Left ventricle myocardium inferior (tissue), 1 donor: Measurements from ENCODE around the gene CERS6. TPM values are rescaled to one million over a fixed set of nuclear protein-coding genes. Genes with fewer than 3 reads are reported as not detected.

ENCODE experiments used
- DNase-seq: peaks from one replicate; pipeline ENCODE4 v3.0.0-alpha.2; 2020
- H3K27ac ChIP-seq: fragments of 200-600 bp; replicated peaks from 2 replicates; pipeline ENCODE4 v1.8.0; 2021
- H3K27me3 ChIP-seq: fragments of 200-600 bp; 2 replicates; pipeline ENCODE4 v1.8.0; 2021; ENCODE audit warnings: low read depth
- H3K36me3 ChIP-seq: fragments of 200-600 bp; 2 replicates; pipeline ENCODE4 v1.8.0; 2021
- H3K4me1 ChIP-seq: fragments of 200-600 bp; 2 replicates; pipeline ENCODE4 v1.8.0; 2021
- H3K4me3 ChIP-seq: fragments of 200-600 bp; 2 replicates; pipeline ENCODE4 v1.8.0; 2021; ENCODE audit warnings: mild to moderate bottlenecking, moderate library complexity
- H3K9me3 ChIP-seq: fragments of 200-600 bp; replicated peaks from 2 replicates; pipeline ENCODE4 v1.8.0; 2021
- CTCF ChIP-seq: fragments of 200-600 bp; IDR thresholded peaks from 2 replicates; pipeline ENCODE4 v1.8.0; 2021; ENCODE audit warnings: antibody characterized with exemption, mild to moderate bottlenecking, borderline replicate concordance
- intact Hi-C: fragments of 100-400 bp; cut with micrococcal nuclease; formaldehyde crosslinking; loops from one replicate; pipeline ENCODE4 v1.11.0; 2022
- total RNA-seq: library from RNA; stranded (reverse); fragmentation: NEBNext Ultra II Directional; extraction: Animal tissue kit (Norgen Biotek cat#: 25700); gene quantifications from one replicate; pipeline ENCODE4 v1.2.1, GENCODE V29; 2021
- donor health status: DM: no; HTN: yes; CAD: no; lungs with severe emphysema.

CERS6 gene
- total RNA-seq, 1 donor from 2014 or later, result 68.9 TPM

- DNase-seq, result no peak
- no peak for TF ChIP-seq CTCF
- H3K27me3 ChIP-seq, result no peaks in the 10 kb centered on the region
These were observed 24.3 kb downstream of the CERS6 start for GRCh38 chr2:168480356-168480755.

GRCh38 chr2:168480825-168481585, 24.9 kb downstream of the CERS6 start:
- H3K4me1 ChIP-seq, result peaks cover 63% of the 10 kb centered on the region
- no peak overlapping the region for H3K4me3 ChIP-seq
- no peaks in the 10 kb centered on the region for H3K27me3 ChIP-seq
- no peaks in the 10 kb centered on the region for H3K36me3 ChIP-seq
- no peaks in the 10 kb centered on the region for H3K9me3 ChIP-seq
- H3K27ac ChIP-seq, result peak overlapping the region; percentile 75
- intact Hi-C loops, result no loop called here
- no peak for DNase-seq
- TF ChIP-seq CTCF, result no peak

More at GRCh38 chr2:168480356-168480755, 24.3 kb downstream of the CERS6 start:
- Histone ChIP-seq H3K4me3 (no peak overlapping the region), H3K9me3 (no peaks in the 10 kb centered on the region), H3K27ac (no peak overlapping the region), H3K4me1 (peaks cover 70% of the 10 kb centered on the region), H3K36me3 (no peaks in the 10 kb centered on the region)
- intact Hi-C loops, result no loop called here

GRCh38 chr2:168482269-168482668, 26.2 kb downstream of the CERS6 start:
- H3K27me3 ChIP-seq, result no peaks in the 10 kb centered on the region
- H3K4me1 ChIP-seq, result peaks cover 59% of the 10 kb centered on the region
- no peak for DNase-seq
- intact Hi-C loops, result no loop called here
- H3K36me3 ChIP-seq, result no peaks in the 10 kb centered on the region
- H3K4me3 ChIP-seq, result no peak overlapping the region
- no peak for TF ChIP-seq CTCF
- peak overlapping the region; percentile 75 for H3K27ac ChIP-seq
- no peaks in the 10 kb centered on the region for H3K9me3 ChIP-seq

GRCh38 chr2:168482952-168483831, 27.1 kb downstream of the CERS6 start:
- Histone ChIP-seq H3K4me1 (peaks cover 52% of the 10 kb centered on the region), H3K4me3 (no peak overlapping the region), H3K9me3 (peaks cover 1% of the 10 kb centered on the region), H3K27ac (peak overlapping the region; percentile 75), H3K27me3 (no peaks in the 10 kb centered on the region), H3K36me3 (no peaks in the 10 kb centered on the region)
- intact Hi-C loops, result no loop called here
- DNase-seq, result no peak
- no peak for TF ChIP-seq CTCF

GRCh38 chr2:168486477-168486876, 30.4 kb downstream of the CERS6 start:
- intact Hi-C loops, result no loop called here
- no peaks in the 10 kb centered on the region for H3K36me3 ChIP-seq
- DNase-seq, result no peak
- peaks cover 61% of the 10 kb centered on the region for H3K4me1 ChIP-seq
- H3K27me3 ChIP-seq, result no peaks in the 10 kb centered on the region
- H3K27ac ChIP-seq, result no peak overlapping the region
- no peak for TF ChIP-seq CTCF
- no peak overlapping the region for H3K4me3 ChIP-seq
- peaks cover 4% of the 10 kb centered on the region for H3K9me3 ChIP-seq
